ENCODE measurements around the gene PHKG2.

The PHKG2 gene

GRCh38 chr16:30794634-30795033 lies 46.4 kb downstream of the PHKG2 start:
- Histone ChIP-seq H3K4me2 (ENCODE audit: low read length) (no peak overlapping the region), H3K4me3 (ENCODE audit: low read depth, low read length) (no peak overlapping the region), H3K27ac (no peak overlapping the region), H3K9me3 (ENCODE audit: control insufficient read depth, low read length) (no peaks in the 10 kb centered on the region), H2AFZ (no peak overlapping the region), H3K79me2 (no peaks in the 10 kb centered on the region), H3K36me3 (ENCODE audit: control insufficient read depth, insufficient read depth, low read length) (no peaks in the 10 kb centered on the region), H3K27me3 (ENCODE audit: control insufficient read depth, insufficient read depth, low read length) (no peaks in the 10 kb centered on the region), H3K9ac (no peak overlapping the region), H3K4me1 (no peaks in the 10 kb centered on the region)
- TF ChIP-seq, protein P1, sequence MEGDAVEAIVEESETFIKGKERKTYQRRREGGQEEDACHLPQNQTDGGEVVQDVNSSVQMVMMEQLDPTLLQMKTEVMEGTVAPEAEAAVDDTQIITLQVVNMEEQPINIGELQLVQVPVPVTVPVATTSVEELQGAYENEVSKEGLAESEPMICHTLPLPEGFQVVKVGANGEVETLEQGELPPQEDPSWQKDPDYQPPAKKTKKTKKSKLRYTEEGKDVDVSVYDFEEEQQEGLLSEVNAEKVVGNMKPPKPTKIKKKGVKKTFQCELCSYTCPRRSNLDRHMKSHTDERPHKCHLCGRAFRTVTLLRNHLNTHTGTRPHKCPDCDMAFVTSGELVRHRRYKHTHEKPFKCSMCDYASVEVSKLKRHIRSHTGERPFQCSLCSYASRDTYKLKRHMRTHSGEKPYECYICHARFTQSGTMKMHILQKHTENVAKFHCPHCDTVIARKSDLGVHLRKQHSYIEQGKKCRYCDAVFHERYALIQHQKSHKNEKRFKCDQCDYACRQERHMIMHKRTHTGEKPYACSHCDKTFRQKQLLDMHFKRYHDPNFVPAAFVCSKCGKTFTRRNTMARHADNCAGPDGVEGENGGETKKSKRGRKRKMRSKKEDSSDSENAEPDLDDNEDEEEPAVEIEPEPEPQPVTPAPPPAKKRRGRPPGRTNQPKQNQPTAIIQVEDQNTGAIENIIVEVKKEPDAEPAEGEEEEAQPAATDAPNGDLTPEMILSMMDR (IDR thresholded peaks at IDR 0.05): no peak

- Histone ChIP-seq H3K79me2 (no peaks in the 10 kb centered on the region), H2AFZ (no peak overlapping the region), H3K27me3 (ENCODE audit: control insufficient read depth, insufficient read depth, low read length) (no peaks in the 10 kb centered on the region), H3K9ac (no peak overlapping the region), H3K9me3 (ENCODE audit: control insufficient read depth, low read length) (no peaks in the 10 kb centered on the region), H3K27ac (no peak overlapping the region), H3K4me2 (ENCODE audit: low read length) (no peak overlapping the region), H3K4me1 (no peaks in the 10 kb centered on the region), H3K4me3 (ENCODE audit: low read depth, low read length) (no peak overlapping the region), H3K36me3 (ENCODE audit: control insufficient read depth, insufficient read depth, low read length) (no peaks in the 10 kb centered on the region)
- TF ChIP-seq, protein P1 (IDR thresholded peaks at IDR 0.05): no peak
Measured at GRCh38 chr16:30797670-30798309, 49.6 kb downstream of the PHKG2 start.
